SK-N-SH treated with all-trans-retinoic acid at 6 μM for 48 hours (cell line): ENCODE measurements around the gene TGFB3.

Experiments used
- ATAC-seq: fragments of 200-7000 bp; cut with Tn5 transposase; 3 replicates; pipeline ENCODE4 v1.9.1; 2020; ENCODE audit warnings: mild to moderate bottlenecking, moderate library complexity
- ARNTL ChIP-seq: fragments of 450-650 bp; formaldehyde crosslinking; IDR thresholded peaks from 2 replicates; pipeline ENCODE4 v1.5.0; 2020; ENCODE audit warnings: low read depth, mild to moderate bottlenecking, moderate library complexity, borderline replicate concordance
- BACH2 ChIP-seq: fragments of 250-450 bp; sonication (Bioruptor Pico); IDR thresholded peaks from 2 replicates; pipeline ENCODE4 v1.9.0; 2021; ENCODE audit warnings: mild to moderate bottlenecking, borderline replicate concordance
- CREB5 ChIP-seq: fragments of 250-450 bp; sonication (Bioruptor Pico); IDR thresholded peaks from 2 replicates; pipeline ENCODE4 v1.5.1; 2020; ENCODE audit warnings: low read depth, mild to moderate bottlenecking, moderate library complexity
- CSDC2 ChIP-seq: fragments of 250-450 bp; sonication (Bioruptor Pico); IDR thresholded peaks from 2 replicates; pipeline ENCODE4 v1.5.0; 2020; ENCODE audit warnings: mild to moderate bottlenecking, moderate library complexity
- CSRNP3 ChIP-seq: fragments of 250-450 bp; sonication (Bioruptor Pico); IDR thresholded peaks from 2 replicates; pipeline ENCODE4 v1.5.1; 2021; ENCODE audit warnings: mild to moderate bottlenecking, moderate library complexity
- ESRRG ChIP-seq: fragments of 250-450 bp; sonication (Bioruptor Pico); IDR thresholded peaks from 2 replicates; pipeline ENCODE4 v1.6.1; 2021; ENCODE audit warnings: mild to moderate bottlenecking
- ISL1 ChIP-seq: fragments of 250-450 bp; sonication (Bioruptor Pico); IDR thresholded peaks from 2 replicates; pipeline ENCODE4 v2.1.2; 2022; ENCODE audit warnings: mild to moderate bottlenecking, moderate library complexity
- OSR1 ChIP-seq: fragments of 250-450 bp; sonication (Bioruptor Pico); IDR thresholded peaks from 2 replicates; pipeline ENCODE4 v1.8.0; 2022; ENCODE audit warnings: moderate library complexity, mild to moderate bottlenecking, inconsistent platforms
- POU6F1 ChIP-seq: fragments of 250-450 bp; sonication (Bioruptor Pico); IDR thresholded peaks from 2 replicates; pipeline ENCODE4 v1.8.0; 2021; ENCODE audit warnings: low read depth, mild to moderate bottlenecking, moderate library complexity, borderline replicate concordance
- PPARA ChIP-seq: fragments of 250-450 bp; sonication (Bioruptor Pico); IDR thresholded peaks from 2 replicates; pipeline ENCODE4 v1.5.0; 2020; ENCODE audit warnings: mild to moderate bottlenecking, borderline replicate concordance
- RARB ChIP-seq: fragments of 250-450 bp; sonication (Bioruptor Pico); IDR thresholded peaks from 2 replicates; pipeline ENCODE4 v1.8.0; 2021; ENCODE audit warnings: mild to moderate bottlenecking, moderate library complexity
- SNAI2 ChIP-seq: fragments of 250-450 bp; sonication (Bioruptor Pico); IDR thresholded peaks from 2 replicates; pipeline ENCODE4 v1.5.0; 2020; ENCODE audit warnings: mild to moderate bottlenecking, moderate library complexity
- TCF4 ChIP-seq: fragments of 250-450 bp; sonication (Bioruptor Pico); IDR thresholded peaks from 2 replicates; pipeline ENCODE4 v1.8.0; 2021; ENCODE audit warnings: mild to moderate bottlenecking, moderate library complexity, borderline replicate concordance
- TOX ChIP-seq: fragments of 250-450 bp; sonication (Bioruptor Pico); IDR thresholded peaks from 2 replicates; pipeline ENCODE4 v1.8.0; 2021; ENCODE audit warnings: mild to moderate bottlenecking, moderate library complexity, borderline replicate concordance
- ZC3H10 ChIP-seq: fragments of 250-450 bp; sonication (Bioruptor Pico); IDR thresholded peaks from 2 replicates; pipeline ENCODE4 v1.5.1; 2021; ENCODE audit warnings: mild to moderate bottlenecking, moderate library complexity
- ZFP3 ChIP-seq: fragments of 250-450 bp; sonication (Bioruptor Pico); IDR thresholded peaks from 2 replicates; pipeline ENCODE4 v1.5.0; 2020; ENCODE audit warnings: mild to moderate bottlenecking, moderate library complexity
- ZFP30 ChIP-seq: fragments of 450-650 bp; formaldehyde crosslinking; IDR thresholded peaks from 2 replicates; pipeline ENCODE4 v1.5.0; 2022; ENCODE audit warnings: mild to moderate bottlenecking, moderate library complexity
- ZNF565 ChIP-seq: fragments of 450-650 bp; formaldehyde crosslinking; conservative IDR thresholded peaks from 2 replicates; pipeline ENCODE4 v1.5.0; 2020; ENCODE audit warnings: low read depth, mild to moderate bottlenecking, moderate library complexity
- ZNF70 ChIP-seq: fragments of 450-650 bp; formaldehyde crosslinking; IDR thresholded peaks from 2 replicates; pipeline ENCODE4 v1.5.0; 2020; ENCODE audit warnings: mild to moderate bottlenecking, moderate library complexity
- ZNF8 ChIP-seq: fragments of 450-650 bp; formaldehyde crosslinking; IDR thresholded peaks from 2 replicates; pipeline ENCODE4 v1.5.0; 2020; ENCODE audit warnings: mild to moderate bottlenecking, moderate library complexity
- TF ChIP-seq, protein P1 (sequence below): fragments of 250-450 bp; sonication (Bioruptor Pico); IDR thresholded peaks from 2 replicates; pipeline ENCODE4 v1.5.0; 2020; ENCODE audit warnings: mild to moderate bottlenecking, moderate library complexity
- TF ChIP-seq, protein P2 (sequence below): fragments of 250-450 bp; sonication (Bioruptor Pico); IDR thresholded peaks from 2 replicates; pipeline ENCODE4 v1.8.0; 2020; ENCODE audit warnings: mild to moderate bottlenecking, moderate library complexity, borderline replicate concordance

TGFB3 gene

DNA sequence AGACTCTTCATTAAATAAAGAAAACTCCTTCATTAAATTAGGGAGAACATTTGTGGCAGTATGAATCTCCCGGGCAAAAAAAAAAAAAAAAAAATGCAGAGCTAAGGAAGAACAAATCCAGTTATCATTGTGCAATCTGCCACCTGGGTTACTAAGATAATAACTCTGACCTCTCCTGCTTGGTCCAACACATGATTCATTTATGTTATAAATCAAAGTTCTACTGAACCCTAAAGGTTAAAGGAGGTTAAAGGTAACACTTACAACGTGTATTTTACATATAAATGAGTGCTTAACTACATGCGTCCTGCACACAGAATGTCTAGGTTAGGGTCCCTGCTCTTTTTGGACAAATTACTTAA, 4.2 kb downstream of the TGFB3 start:
- TF ChIP-seq ZNF8 (CRISPR knock-in tag): no peak
- TF ChIP-seq, protein P1, sequence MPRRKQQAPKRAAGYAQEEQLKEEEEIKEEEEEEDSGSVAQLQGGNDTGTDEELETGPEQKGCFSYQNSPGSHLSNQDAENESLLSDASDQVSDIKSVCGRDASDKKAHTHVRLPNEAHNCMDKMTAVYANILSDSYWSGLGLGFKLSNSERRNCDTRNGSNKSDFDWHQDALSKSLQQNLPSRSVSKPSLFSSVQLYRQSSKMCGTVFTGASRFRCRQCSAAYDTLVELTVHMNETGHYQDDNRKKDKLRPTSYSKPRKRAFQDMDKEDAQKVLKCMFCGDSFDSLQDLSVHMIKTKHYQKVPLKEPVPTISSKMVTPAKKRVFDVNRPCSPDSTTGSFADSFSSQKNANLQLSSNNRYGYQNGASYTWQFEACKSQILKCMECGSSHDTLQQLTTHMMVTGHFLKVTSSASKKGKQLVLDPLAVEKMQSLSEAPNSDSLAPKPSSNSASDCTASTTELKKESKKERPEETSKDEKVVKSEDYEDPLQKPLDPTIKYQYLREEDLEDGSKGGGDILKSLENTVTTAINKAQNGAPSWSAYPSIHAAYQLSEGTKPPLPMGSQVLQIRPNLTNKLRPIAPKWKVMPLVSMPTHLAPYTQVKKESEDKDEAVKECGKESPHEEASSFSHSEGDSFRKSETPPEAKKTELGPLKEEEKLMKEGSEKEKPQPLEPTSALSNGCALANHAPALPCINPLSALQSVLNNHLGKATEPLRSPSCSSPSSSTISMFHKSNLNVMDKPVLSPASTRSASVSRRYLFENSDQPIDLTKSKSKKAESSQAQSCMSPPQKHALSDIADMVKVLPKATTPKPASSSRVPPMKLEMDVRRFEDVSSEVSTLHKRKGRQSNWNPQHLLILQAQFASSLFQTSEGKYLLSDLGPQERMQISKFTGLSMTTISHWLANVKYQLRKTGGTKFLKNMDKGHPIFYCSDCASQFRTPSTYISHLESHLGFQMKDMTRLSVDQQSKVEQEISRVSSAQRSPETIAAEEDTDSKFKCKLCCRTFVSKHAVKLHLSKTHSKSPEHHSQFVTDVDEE: no peak
- TF ChIP-seq ZNF70 (CRISPR knock-in tag): no peak
- TF ChIP-seq, protein P2, sequence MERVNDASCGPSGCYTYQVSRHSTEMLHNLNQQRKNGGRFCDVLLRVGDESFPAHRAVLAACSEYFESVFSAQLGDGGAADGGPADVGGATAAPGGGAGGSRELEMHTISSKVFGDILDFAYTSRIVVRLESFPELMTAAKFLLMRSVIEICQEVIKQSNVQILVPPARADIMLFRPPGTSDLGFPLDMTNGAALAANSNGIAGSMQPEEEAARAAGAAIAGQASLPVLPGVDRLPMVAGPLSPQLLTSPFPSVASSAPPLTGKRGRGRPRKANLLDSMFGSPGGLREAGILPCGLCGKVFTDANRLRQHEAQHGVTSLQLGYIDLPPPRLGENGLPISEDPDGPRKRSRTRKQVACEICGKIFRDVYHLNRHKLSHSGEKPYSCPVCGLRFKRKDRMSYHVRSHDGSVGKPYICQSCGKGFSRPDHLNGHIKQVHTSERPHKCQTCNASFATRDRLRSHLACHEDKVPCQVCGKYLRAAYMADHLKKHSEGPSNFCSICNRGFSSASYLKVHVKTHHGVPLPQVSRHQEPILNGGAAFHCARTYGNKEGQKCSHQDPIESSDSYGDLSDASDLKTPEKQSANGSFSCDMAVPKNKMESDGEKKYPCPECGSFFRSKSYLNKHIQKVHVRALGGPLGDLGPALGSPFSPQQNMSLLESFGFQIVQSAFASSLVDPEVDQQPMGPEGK: no peak
- no peak for TF ChIP-seq OSR1 (CRISPR knock-in tag)
- no peak for TF ChIP-seq ZFP3
- TF ChIP-seq ISL1 (CRISPR knock-in tag): no peak
- no peak for TF ChIP-seq ZNF565 (CRISPR knock-in tag)
- TF ChIP-seq ESRRG (CRISPR knock-in tag): no peak
- TF ChIP-seq ZFP30 (CRISPR knock-in tag): no peak
- TF ChIP-seq ZC3H10: no peak
- no peak for TF ChIP-seq CSRNP3
- no peak for TF ChIP-seq CREB5
- TF ChIP-seq PPARA (CRISPR knock-in tag): no peak
- TF ChIP-seq POU6F1: no peak
- TF ChIP-seq SNAI2 (CRISPR knock-in tag): no peak
- no peak for TF ChIP-seq ARNTL
- ATAC-seq: no peak

DNA sequence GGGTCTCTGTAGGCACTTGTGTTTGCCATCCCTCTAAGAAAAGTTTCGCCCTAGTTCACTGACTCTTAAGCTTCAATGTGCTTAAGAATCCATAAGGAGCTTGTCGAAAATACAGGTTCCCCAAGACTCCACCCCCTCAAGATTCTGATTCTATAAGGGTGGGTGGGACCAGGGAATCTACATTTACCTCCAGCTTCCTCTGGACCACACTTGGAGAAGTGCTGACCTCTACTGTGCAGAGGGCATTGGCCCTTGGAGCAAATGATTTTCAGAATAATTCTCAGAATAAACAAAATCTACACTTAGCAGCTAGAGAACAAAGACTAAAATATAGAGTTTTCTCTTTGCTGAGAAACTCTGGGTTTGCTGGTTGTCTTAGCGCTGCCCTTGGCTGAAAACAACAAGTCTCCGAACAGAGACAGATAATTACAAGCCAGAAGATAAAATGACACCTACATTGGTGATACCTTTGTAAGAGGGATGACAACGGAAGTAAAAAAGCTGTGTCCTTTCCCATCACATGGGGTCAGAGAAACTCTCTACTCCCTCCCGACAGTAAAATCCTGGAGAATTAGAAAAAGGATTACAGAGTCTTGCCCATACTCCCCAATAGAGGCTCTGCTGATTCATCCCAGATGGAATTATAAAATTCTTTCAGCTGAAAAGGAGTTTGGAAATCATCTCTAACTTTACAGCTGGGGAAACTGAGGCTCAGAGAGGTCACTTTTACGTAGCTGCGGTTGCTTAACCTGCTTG, 4.8 kb downstream of the TGFB3 start:
- ATAC-seq: no peak
- TF ChIP-seq, protein P2: no peak
- no peak for TF ChIP-seq ZFP30 (CRISPR knock-in tag)
- no peak for TF ChIP-seq CSRNP3
- no peak for TF ChIP-seq TCF4 (CRISPR knock-in tag)
- TF ChIP-seq TOX (CRISPR knock-in tag): no peak
- no peak for TF ChIP-seq ZNF70 (CRISPR knock-in tag)
- no peak for TF ChIP-seq ZFP3
- TF ChIP-seq ZNF565 (CRISPR knock-in tag): no peak
- no peak for TF ChIP-seq PPARA (CRISPR knock-in tag)
- no peak for TF ChIP-seq SNAI2 (CRISPR knock-in tag)
- no peak for TF ChIP-seq OSR1 (CRISPR knock-in tag)
- TF ChIP-seq ZNF8 (CRISPR knock-in tag): no peak
- TF ChIP-seq CSDC2 (CRISPR knock-in tag): no peak
- TF ChIP-seq BACH2: no peak
- TF ChIP-seq POU6F1: no peak
- no peak for TF ChIP-seq RARB (CRISPR knock-in tag)
- TF ChIP-seq ARNTL: no peak
